HepG2 (cell line): ENCODE data around the gene ZNF717. TPM values are rescaled to one million over a fixed set of nuclear protein-coding genes. Genes with fewer than 3 reads are reported as not detected.

Experiments
- ATAC-seq: fragments of 200-7000 bp; cut with Tn5 transposase; 3 replicates; pipeline ENCODE4 v1.9.1; 2020; ENCODE audit warnings: mild to moderate bottlenecking, moderate library complexity
- BruUV-seq: library from RNA; stranded (reverse); fragments of 400-500 nt; replicated peaks from 2 replicates; lab custom pipeline; 2021; lab: Mats Ljungman, UMichigan
- CTCF ChIA-PET: fragments of 300-600 bp; formaldehyde crosslinking; extraction: SDS; loops from one replicate; lab custom pipeline; 2021; ENCODE audit warnings: low total read pairs, inconsistent platforms, low intra/inter-chr PET ratio; lab: Yijun Ruan, JAX
- POLR2A ChIA-PET: fragments of 350-600 bp; sonication (Branson Sonifier 250); formaldehyde crosslinking; loops from one replicate; lab custom pipeline; 2020; ENCODE audit warnings: antibody characterized with exemption, inconsistent platforms; lab: Yijun Ruan, JAX
- DNase-seq: peaks from one replicate; pipeline ENCODE4 v3.0.0-alpha.2; 2015; ENCODE audit warnings: low spot score
- FAIRE-seq: peaks from 3 replicates; lab custom pipeline; 2011; peaks lifted over from hg19 to GRCh38; lab: Jason Lieb, UNC
- H2AFZ ChIP-seq: one replicate; pipeline ENCODE4 v1.6.1; 2011; ENCODE audit warnings: low read length, inconsistent platforms
- H3K27ac ChIP-seq: fragments of 300-600 bp; 3 replicates; pipeline ENCODE4 v1.8.0; 2011; ENCODE audit warnings: mixed run types, mild to moderate bottlenecking, mixed read lengths, low read length, inconsistent platforms; ENCODE audit not compliant: insufficient read depth; ENCODE audit errors: extremely low read length
- H3K27me3 ChIP-seq, 2 experiments: fragments of 200-600 bp in 1 of 2; 2 replicates in 1 of 2; 3 replicates in 1 of 2; pipeline versions ENCODE4 v1.6.0 to v1.8.0; 2011; ENCODE audit warnings: low read length in 2 of 2, mild to moderate bottlenecking in 2 of 2, moderate library complexity in 2 of 2, inconsistent platforms in 1 of 2; ENCODE audit not compliant: insufficient read depth in 2 of 2, control insufficient read depth in 1 of 2
- H3K36me3 ChIP-seq, 2 experiments: fragments of 200-600 bp in 1 of 2; replicated peaks in 1 of 2; 2 replicates in 1 of 2; 3 replicates in 1 of 2; pipeline versions ENCODE4 v1.5.1 to v1.8.0; 2011; ENCODE audit warnings: low read length in 2 of 2, inconsistent platforms in 1 of 2; ENCODE audit not compliant: insufficient read depth in 2 of 2, control insufficient read depth in 1 of 2
- H3K4me1 ChIP-seq: 2 replicates; pipeline ENCODE4 v1.5.1; 2012; ENCODE audit warnings: low read length, inconsistent platforms; ENCODE audit not compliant: insufficient read depth
- H3K4me2 ChIP-seq: 2 replicates; pipeline ENCODE4 v1.6.0; 2011; ENCODE audit warnings: low read depth, low read length, inconsistent platforms
- H3K4me3 ChIP-seq, 3 experiments: fragments of 200-600 bp in 1 of 3; sonication (generic), shearing (Covaris generic) in 1 of 3; replicated peaks in 1 of 3; 2 replicates each; pipeline ENCODE4 v1.5.1; 2011 to 2016; ENCODE audit warnings: low read length in 3 of 3, inconsistent platforms in 2 of 3, low read depth in 2 of 3, mild to moderate bottlenecking in 2 of 3, control low read depth in 1 of 3, mixed read lengths in 1 of 3; ENCODE audit not compliant: insufficient read depth in 1 of 3
- H3K79me2 ChIP-seq: one replicate; pipeline ENCODE4 v1.6.1; 2011; ENCODE audit warnings: low read length, inconsistent platforms; ENCODE audit not compliant: insufficient read depth
- H3K9ac ChIP-seq: 2 replicates; pipeline ENCODE4 v1.6.0; 2011; ENCODE audit warnings: mild to moderate bottlenecking, low read depth, low read length, inconsistent platforms; ENCODE audit not compliant: insufficient read depth
- H3K9me3 ChIP-seq: 2 replicates; pipeline ENCODE4 v1.5.1; 2012; ENCODE audit warnings: mild to moderate bottlenecking, low read length
- H4K20me1 ChIP-seq: 2 replicates; pipeline ENCODE4 v1.6.0; 2011; ENCODE audit warnings: inconsistent platforms, mild to moderate bottlenecking, low read length, moderate library complexity; ENCODE audit not compliant: insufficient read depth
- CEBPB ChIP-seq: IDR thresholded peaks from 2 replicates; pipeline ENCODE4 v1.6.1; 2011; ENCODE audit warnings: low read depth, low read length, improper control_type of control experiment, borderline replicate concordance
- CREB1 ChIP-seq, 2 experiments: fragments of 450-650 bp in 1 of 2; IDR thresholded peaks; 2 replicates each; pipeline ENCODE4 v1.6.1; 2016 to 2017; ENCODE audit warnings: control low read depth in 1 of 2, mild to moderate bottlenecking in 1 of 2, missing compliant biosample characterization in 1 of 2, missing genetic modification characterization in 1 of 2
- MAFF ChIP-seq: IDR thresholded peaks from 2 replicates; pipeline ENCODE4 v1.6.1; 2011; ENCODE audit warnings: low read depth, low read length, improper control_type of control experiment
- MAFK ChIP-seq, 2 experiments: IDR thresholded peaks in 1 of 2; conservative IDR thresholded peaks in 1 of 2; 2 replicates each; pipeline ENCODE4 v1.6.1; 2011; ENCODE audit warnings: improper control_type of control experiment in 2 of 2, low read length in 2 of 2
- SP140L ChIP-seq: sonication (generic); formaldehyde crosslinking; IDR thresholded peaks from 2 replicates; pipeline ENCODE4 v1.4.0; 2020; ENCODE audit warnings: missing genetic modification reagents, borderline replicate concordance
- ZSCAN22 ChIP-seq: sonication (generic); formaldehyde crosslinking; IDR thresholded peaks from 2 replicates; pipeline ENCODE4 v1.4.0; 2020; ENCODE audit warnings: mild to moderate bottlenecking, missing genetic modification reagents
- WGBS: methylation state at CpG from one replicate; pipeline ENCODE4 v1.1.6; 2017; ENCODE audit warnings: low lambda C conversion rate; 5-methylcytosine and 5-hydroxymethylcytosine counted together
- in situ Hi-C: cut with HindIII; loops from 2 replicates; pipeline ENCODE4 v1.10.0; 2017; ENCODE audit warnings: low pct_unique_long_range_greater_than_20kb; ENCODE audit not compliant: extremely low pct_ligation_motif_present
- intact Hi-C: fragments of 100-400 bp; cut with micrococcal nuclease; formaldehyde crosslinking; loops from one replicate; pipeline ENCODE4 v1.10.0; 2022; ENCODE audit not compliant: unreplicated experiment
- polyA plus RNA-seq, 8 experiments: library from polyadenylated mRNA; depleted of rRNA in 3 of 8; stranded (reverse) in 7 of 8; unstranded in 1 of 8; fragments of >200 nt; fragmentation: Illumina TruSeq in 4 of 8; extraction: Trizol in 4 of 8; gene quantifications; 2 replicates each; pipeline versions ENCODE4 v1.2.1 to v1.2.3, GENCODE V29; 2011 to 2016; ENCODE audit warnings: low read depth in 4 of 8, missing spikeins in 1 of 8, mixed read lengths in 1 of 8; ENCODE audit not compliant: insufficient read depth in 1 of 8
- total RNA-seq, 5 experiments: library from RNA; depleted of rRNA; stranded (reverse); fragments of >200 nt; fragmentation: Illumina TruSeq; extraction: Trizol; gene quantifications; 2 replicates each; pipeline ENCODE4 v1.2.3, GENCODE V29; 2016; ENCODE audit warnings: low read depth in 1 of 5

ZNF717 gene
- total and polyA plus RNA-seq, 2 of the 13 experiments (the other 11 are each of a cell fraction or from before 2014, with no cell fraction given), result not detected

DNA sequence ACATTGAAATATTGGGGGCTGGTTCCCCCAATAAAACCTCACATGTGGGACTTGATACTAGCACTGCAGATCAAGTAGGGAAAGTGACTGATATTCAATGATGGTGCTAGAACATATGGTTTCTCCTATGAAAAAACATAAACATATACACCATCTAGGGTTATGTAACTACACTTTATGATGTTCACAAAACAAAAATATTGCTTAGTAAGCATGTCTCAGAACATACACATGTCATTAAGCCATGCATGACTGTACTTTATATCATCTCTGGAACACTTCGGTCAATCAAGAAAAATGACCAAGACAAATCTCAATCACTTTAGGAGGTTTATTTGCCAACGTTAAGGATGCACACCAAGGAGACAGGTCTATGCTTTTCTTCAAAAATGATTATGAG is 57.4 kb downstream of the ZNF717 start:
- no peaks in the 10 kb centered on the region for H4K20me1 ChIP-seq
- POLR2A ChIA-PET, result no interaction called here
- no peak overlapping the region for H3K27ac ChIP-seq
- no peak overlapping the region for H3K4me3 ChIP-seq
- H3K79me2 ChIP-seq, result no peaks in the 10 kb centered on the region
- no peak for ATAC-seq
- in situ Hi-C loops, result no loop called here
- TF ChIP-seq SP140L (CRISPR knock-in tag) (no peak), MAFK (conservative IDR thresholded peaks at IDR 0.05 in 1 of 2, IDR thresholded peaks at IDR 0.05 in 1 of 2; ENCODE audit: low read length in 2 of 2) (peak; percentile 46 to 76; a peak in 3 of 4 replicates), MAFF (peak; percentile 60)
- TF ChIP-seq, all 625 proteins: peak for 2
- FAIRE-seq (no peak), DNase-seq (no peak)
- H3K4me1 ChIP-seq, result no peaks in the 10 kb centered on the region
- BruUV-seq, result no TSS peak
- no peaks in the 10 kb centered on the region for H3K36me3 ChIP-seq
- CTCF ChIA-PET, result no interaction called here
- intact Hi-C loops, result no loop called here
- H3K27me3 ChIP-seq, result no peaks in the 10 kb centered on the region
- H3K4me2 ChIP-seq, result no peak overlapping the region
- H3K9ac ChIP-seq, result no peak overlapping the region
- 18% methylated on average over 2 of the region's 2 CpGs for WGBS
- no peak overlapping the region for H2AFZ ChIP-seq
- H3K9me3 ChIP-seq, result peaks cover 77% of the 10 kb centered on the region

DNA sequence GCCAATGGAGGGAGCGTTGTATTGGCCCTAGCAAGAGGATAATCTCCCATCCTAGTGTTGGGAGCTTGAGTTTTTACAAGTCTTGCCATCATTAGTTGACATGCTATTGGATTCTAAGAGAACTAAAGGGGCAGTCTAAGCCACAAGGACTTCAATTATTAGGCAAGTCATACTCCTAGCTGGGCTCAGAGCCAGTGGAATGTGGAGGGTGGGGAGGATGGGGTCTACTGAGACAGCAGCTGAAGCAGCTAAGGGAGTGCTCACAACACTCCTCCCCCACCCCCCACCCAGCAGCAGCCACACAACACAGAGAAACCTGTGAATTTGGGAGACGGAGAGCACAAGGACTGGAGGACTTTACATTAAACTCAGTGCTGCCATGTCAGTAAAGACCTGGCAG is 93.3 kb downstream of the ZNF717 start:
- POLR2A ChIA-PET, result no interaction called here
- peaks cover 65% of the 10 kb centered on the region for H3K9me3 ChIP-seq
- CTCF ChIA-PET, result no interaction called here
- H3K4me3 ChIP-seq, result no peak overlapping the region
- no peak for TF ChIP-seq ZSCAN22 (CRISPR knock-in tag)
- no peak for TF ChIP-seq CREB1 (IDR thresholded peaks at IDR 0.05)
- TF ChIP-seq CREB1 (CRISPR knock-in tag; IDR thresholded peaks at IDR 0.05), result no peak
- TF ChIP-seq CEBPB, result no peak
- in situ Hi-C loops (no loop called here), intact Hi-C loops (no loop called here)
- no peak overlapping the region for H2AFZ ChIP-seq
- ATAC-seq (no peak), DNase-seq (no peak), FAIRE-seq (no peak)
- no peaks in the 10 kb centered on the region for H3K79me2 ChIP-seq
- 4% methylated on average over 2 of the region's 2 CpGs for WGBS
- H3K9ac ChIP-seq, result no peak overlapping the region
- H3K4me2 ChIP-seq, result no peak overlapping the region
- H4K20me1 ChIP-seq, result no peaks in the 10 kb centered on the region
- no peaks in the 10 kb centered on the region for H3K27me3 ChIP-seq
- H3K4me1 ChIP-seq, result no peaks in the 10 kb centered on the region
- H3K27ac ChIP-seq, result no peak overlapping the region
- BruUV-seq, result no TSS peak
- no peaks in the 10 kb centered on the region for H3K36me3 ChIP-seq
